ENCODE data around the gene POLE4.
A peak's percentile ranks its signal among the peaks of the same experiment; 100 is the strongest.

The POLE4 gene, protein sequence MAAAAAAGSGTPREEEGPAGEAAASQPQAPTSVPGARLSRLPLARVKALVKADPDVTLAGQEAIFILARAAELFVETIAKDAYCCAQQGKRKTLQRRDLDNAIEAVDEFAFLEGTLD

DNA sequence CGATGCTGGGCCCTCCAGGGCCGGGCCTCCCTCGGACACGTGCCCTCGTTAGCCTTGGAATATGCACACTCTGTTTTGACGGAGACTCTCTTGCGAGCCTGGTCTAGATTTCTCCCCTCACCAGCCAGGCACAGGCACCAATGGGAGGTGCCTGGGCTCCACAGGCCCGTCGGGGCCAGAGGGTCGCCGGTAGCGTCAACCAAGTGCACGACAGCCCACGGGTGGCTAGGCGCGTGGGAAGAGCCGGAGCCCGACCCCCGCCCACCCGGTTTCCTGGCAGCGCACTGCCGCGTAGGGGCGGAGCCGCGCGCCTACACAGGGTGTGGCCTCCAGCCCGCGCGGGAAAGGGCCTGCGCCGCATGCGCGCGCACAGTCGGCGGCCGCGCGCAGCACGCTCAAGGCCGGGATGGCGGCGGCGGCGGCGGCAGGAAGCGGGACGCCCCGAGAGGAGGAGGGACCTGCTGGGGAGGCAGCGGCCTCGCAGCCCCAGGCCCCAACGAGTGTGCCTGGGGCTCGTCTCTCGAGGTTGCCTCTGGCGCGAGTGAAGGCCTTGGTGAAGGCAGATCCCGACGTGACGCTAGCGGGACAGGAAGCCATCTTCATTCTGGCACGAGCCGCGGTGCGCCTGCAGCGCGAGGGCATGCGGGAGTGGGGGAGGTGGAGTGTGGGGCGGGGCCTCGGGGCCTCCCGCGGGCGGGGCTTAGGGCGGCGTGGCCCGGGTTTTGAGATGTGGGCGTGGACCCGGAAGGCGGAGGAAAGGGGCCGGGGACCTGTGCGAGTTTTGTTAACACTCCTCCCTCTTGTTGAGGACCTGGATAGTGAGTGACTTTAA is at the start of gene POLE4:
POLE4 (plus strand) TSS at position 370 of the 832 bp plus-strand sequence; CDS start at position 407, 37 bp downstream.
- peak within 1 kb of the TSS; percentile 64 for H3K4me3 ChIP-seq (ENCODE audit: low read length)
- TF ChIP-seq, protein P1, sequence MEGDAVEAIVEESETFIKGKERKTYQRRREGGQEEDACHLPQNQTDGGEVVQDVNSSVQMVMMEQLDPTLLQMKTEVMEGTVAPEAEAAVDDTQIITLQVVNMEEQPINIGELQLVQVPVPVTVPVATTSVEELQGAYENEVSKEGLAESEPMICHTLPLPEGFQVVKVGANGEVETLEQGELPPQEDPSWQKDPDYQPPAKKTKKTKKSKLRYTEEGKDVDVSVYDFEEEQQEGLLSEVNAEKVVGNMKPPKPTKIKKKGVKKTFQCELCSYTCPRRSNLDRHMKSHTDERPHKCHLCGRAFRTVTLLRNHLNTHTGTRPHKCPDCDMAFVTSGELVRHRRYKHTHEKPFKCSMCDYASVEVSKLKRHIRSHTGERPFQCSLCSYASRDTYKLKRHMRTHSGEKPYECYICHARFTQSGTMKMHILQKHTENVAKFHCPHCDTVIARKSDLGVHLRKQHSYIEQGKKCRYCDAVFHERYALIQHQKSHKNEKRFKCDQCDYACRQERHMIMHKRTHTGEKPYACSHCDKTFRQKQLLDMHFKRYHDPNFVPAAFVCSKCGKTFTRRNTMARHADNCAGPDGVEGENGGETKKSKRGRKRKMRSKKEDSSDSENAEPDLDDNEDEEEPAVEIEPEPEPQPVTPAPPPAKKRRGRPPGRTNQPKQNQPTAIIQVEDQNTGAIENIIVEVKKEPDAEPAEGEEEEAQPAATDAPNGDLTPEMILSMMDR (conservative IDR thresholded peaks at IDR 0.05; ENCODE audit: low read depth, low read length), result no peak
- DNase-seq (ENCODE audit: low read depth), result peak; percentile 38

DNA sequence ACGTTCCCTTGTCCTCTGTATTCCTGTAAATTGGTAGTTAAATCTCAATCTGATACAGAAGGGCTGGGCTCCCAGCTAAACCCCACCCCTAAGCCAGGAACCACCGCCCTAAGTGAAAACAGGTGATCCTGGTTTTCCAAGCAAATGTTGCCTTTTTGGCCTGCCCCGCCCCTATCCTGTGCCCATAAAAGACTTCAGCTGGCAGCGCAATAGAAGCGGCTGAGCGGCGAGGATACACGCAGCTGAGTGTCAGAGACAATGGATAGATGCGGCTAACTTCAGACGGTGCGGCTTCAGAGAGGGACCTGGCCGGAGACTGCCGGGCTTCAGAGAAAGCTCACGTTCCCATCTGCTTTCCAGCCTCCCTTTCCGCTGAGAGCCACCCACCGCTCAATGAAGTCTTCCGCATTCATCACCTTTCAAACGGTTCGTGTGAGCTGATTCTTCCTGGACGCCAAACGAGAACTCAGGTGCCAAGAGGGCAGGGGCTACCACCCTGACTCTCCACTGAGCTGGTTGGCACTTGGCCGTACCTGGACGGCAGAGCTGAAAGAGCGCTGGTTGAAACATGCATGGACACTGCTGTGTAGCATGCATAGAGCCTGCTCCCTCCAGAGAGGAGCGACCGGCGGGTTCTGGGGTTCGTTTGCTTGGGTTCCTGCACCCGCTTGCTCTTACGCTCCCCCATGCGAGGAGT is 49.5 kb upstream of the POLE4 start:
- DNase-seq (ENCODE audit: low read depth), result no peak
- peak overlapping the region; percentile 22 for H3K4me3 ChIP-seq (ENCODE audit: low read length)

DNA sequence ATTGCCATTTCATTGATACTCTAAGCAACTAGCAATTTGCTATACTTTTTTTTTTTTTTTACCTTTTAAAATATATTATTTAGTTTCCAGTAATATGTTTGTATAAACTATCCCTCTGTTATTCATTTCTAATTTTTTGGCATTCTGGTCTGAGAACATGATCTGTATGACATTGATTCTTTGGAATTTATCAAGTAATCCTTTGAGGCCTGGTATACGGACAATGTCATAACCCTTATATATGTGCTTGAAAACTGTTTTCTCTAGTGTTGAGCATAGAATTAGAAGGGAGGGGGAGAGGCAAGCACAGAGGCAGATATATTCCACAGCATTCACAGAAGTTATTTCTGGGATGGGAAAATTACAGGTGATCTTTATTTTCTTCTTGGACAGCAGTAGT is 48.2 kb upstream of the POLE4 start:
- TF ChIP-seq, protein P1 (conservative IDR thresholded peaks at IDR 0.05; ENCODE audit: low read depth, low read length), result no peak
- DNase-seq (ENCODE audit: low read depth), result no peak
- H3K4me3 ChIP-seq (ENCODE audit: low read length), result no peak overlapping the region

More for the DNA sequence above, 49.5 kb upstream of the POLE4 start:
- TF ChIP-seq, protein P1 (conservative IDR thresholded peaks at IDR 0.05; ENCODE audit: low read depth, low read length), result no peak

DNA sequence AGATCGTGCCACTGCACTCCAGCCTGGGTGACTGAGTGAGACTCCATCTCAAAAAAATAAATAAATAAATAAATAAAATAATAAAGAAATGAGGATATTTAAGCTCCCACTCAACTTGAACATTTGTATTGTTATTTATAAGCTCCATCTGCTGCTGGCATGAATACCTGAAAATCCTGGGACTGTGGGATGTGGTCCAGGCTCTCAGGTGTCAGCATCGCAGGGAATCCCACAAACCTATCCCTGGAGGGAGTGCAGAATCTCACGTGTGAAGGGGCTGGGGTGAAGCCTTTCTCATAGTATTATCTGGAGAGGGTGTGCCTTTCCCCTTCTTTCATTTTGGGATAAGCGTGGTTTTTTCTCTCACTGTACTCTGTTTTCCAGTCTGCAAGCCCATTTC is 47.4 kb upstream of the POLE4 start:
- H3K4me3 ChIP-seq (ENCODE audit: low read length), result no peak overlapping the region
- no peak for DNase-seq (ENCODE audit: low read depth)
- TF ChIP-seq, protein P1 (conservative IDR thresholded peaks at IDR 0.05; ENCODE audit: low read depth, low read length), result no peak

DNA sequence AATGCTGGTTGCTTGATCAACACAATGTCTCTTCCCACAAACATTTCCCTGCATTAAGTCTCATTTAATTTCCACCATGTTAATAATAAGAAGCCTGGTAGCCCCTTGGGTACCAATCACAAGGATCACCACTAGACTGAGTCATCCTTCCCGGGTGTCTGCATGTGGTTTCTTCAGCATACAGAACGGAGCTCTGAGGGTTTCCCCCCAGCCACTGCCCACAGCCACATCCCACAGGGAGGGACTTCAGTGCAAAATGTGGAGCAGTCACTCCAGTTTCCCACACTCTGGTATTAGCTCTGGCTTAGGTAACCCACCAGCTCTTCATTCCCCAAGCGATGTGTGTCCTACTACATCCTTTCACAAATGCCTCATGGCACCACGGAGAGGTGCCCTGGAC is 42.7 kb upstream of the POLE4 start:
- no peak overlapping the region for H3K4me3 ChIP-seq (ENCODE audit: low read length)
- TF ChIP-seq, protein P1 (conservative IDR thresholded peaks at IDR 0.05; ENCODE audit: low read depth, low read length), result no peak
- no peak for DNase-seq (ENCODE audit: low read depth)

DNA sequence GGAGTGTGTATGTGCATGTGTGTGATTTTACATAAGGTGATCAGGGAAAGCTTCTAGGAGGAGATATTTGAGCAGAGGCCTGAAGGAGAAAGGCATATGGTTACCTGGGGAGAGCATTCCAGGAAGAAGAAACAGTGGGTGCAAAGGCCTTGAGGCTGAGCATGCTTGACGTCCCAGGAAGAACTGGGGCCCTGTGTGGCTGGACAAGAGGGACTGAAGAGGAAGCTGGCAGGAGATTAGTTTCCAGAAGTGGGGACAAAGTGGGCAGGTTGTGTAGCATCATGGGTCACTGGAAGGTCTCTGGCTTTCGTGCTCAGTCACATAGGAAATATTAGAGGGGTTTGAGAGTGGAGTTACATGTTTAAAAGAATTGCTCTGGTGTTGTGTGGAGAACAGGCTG is 42.0 kb upstream of the POLE4 start:
- no peak for DNase-seq (ENCODE audit: low read depth)
- H3K4me3 ChIP-seq (ENCODE audit: low read length), result no peak overlapping the region
- TF ChIP-seq, protein P1 (conservative IDR thresholded peaks at IDR 0.05; ENCODE audit: low read depth, low read length), result no peak

All from retinal pigment epithelial cell (primary cell).